SK-N-MC (cell line): ENCODE data around the gene GOLGA6D.
"Not testable (repeated sequence)": the region's sequence is repeated elsewhere in the genome, so short reads cannot be mapped to it uniquely, and the experiment has no call there.

ENCODE experiments used
- DNase-seq: peaks from one replicate; pipeline ENCODE4 v3.0.0-alpha.2; 2011; ENCODE audit warnings: low read depth, low spot score
- H3K27ac ChIP-seq: fragments of 200-600 bp; sonication (generic); 2 replicates; pipeline ENCODE4 v1.5.1; 2016; ENCODE audit warnings: mixed run types
- H3K36me3 ChIP-seq: fragments of 200-600 bp; sonication (generic); 2 replicates; pipeline ENCODE4 v1.6.1; 2017; ENCODE audit warnings: antibody characterized with exemption, low read length, mixed read lengths; ENCODE audit not compliant: insufficient read depth
- H3K4me3 ChIP-seq: fragments of 200-600 bp; sonication (generic); 2 replicates; pipeline ENCODE4 v1.5.1; 2016
- H3K9ac ChIP-seq: fragments of 200-600 bp; sonication (generic); 2 replicates; pipeline ENCODE4 v1.8.0; 2017; ENCODE audit warnings: mixed run types, mixed read lengths; ENCODE audit not compliant: insufficient read length
- H3K9me3 ChIP-seq: fragments of 200-600 bp; sonication (generic); 2 replicates; pipeline ENCODE4 v1.6.1; 2017; ENCODE audit warnings: low read depth, mild to moderate bottlenecking, antibody characterized with exemption, low read length, moderate library complexity, mixed read lengths
- EZH2 ChIP-seq: fragments of 200-600 bp; sonication (generic); IDR thresholded peaks from one replicate; pipeline ENCODE4 v1.6.1; 2017; ENCODE audit warnings: antibody characterized with exemption
- FOXP2 ChIP-seq: optimal IDR thresholded peaks from 2 replicates; pipeline ENCODE3; 2011; ENCODE audit warnings: mild to moderate bottlenecking, moderate library complexity; ENCODE audit not compliant: insufficient read depth; ENCODE audit errors: extremely low read length, control extremely low read depth
- POLR2AphosphoS5 ChIP-seq: IDR thresholded peaks from 2 replicates; pipeline ENCODE4 v1.6.1; 2012; ENCODE audit warnings: mild to moderate bottlenecking, low read depth, low read length, borderline replicate concordance

Gene GOLGA6D

GRCh38 chr15:75299311-75299688, 16.7 kb downstream of the GOLGA6D start:
- H3K9ac ChIP-seq, H3K4me3 ChIP-seq, H3K9me3 ChIP-seq, DNase-seq, H3K27ac ChIP-seq, H3K36me3 ChIP-seq: not testable (repeated sequence)

DNA sequence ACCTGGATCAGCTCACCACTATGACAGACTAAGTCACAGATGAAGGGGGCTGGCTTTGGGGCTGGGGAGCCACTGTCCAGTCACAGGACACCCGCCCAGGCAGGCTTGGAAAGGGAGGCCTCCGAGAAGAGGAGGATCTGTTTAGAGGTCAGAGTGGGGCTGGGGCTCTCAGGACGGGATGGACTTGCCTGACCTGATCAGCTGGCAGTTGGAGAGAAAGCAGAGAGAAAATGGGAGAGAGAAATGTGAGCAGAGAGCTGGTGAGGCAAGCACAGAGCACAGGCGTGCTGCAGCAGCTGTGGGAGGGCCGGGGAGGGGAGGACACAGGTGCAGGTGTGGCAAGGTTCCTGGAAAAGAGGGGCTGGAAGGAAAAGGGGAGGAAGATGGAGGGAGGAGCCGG, 17.4 kb downstream of the GOLGA6D start:
- not testable (repeated sequence) for H3K27ac ChIP-seq, DNase-seq, H3K4me3 ChIP-seq, H3K9me3 ChIP-seq, H3K9ac ChIP-seq, H3K36me3 ChIP-seq

DNA sequence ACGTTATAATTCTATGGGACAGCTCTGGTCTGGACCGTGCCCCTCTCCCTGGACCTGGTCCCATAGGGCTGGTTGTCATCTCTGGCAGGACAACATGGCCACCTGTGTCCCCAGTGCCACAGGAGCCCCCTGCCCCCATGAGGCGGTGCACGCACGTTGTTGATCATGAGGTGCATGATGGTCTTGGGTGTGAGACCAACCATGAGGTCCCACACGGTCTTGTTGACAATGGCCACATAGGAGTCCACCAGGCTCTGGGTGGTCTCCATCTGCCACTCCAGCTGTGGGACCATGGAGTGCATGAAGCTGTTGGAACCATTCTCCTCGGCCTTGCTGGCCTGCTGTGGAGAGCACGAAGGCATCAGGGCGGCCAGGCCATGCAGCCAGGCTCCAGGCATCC, 19.7 kb downstream of the GOLGA6D start:
- DNase-seq, result no peak
- TF ChIP-seq FOXP2 (no peak), EZH2 (no peak), POLR2AphosphoS5 (no peak)
- Histone ChIP-seq H3K4me3 (no peak overlapping the region), H3K9ac (no peak overlapping the region), H3K36me3 (no peaks in the 10 kb centered on the region), H3K27ac (no peak overlapping the region), H3K9me3 (no peaks in the 10 kb centered on the region)

- not testable (repeated sequence) for H3K27ac ChIP-seq, H3K36me3 ChIP-seq, H3K4me3 ChIP-seq, H3K9me3 ChIP-seq, H3K9ac ChIP-seq, DNase-seq
Observed at GRCh38 chr15:75302753-75303152, 20.1 kb downstream of the GOLGA6D start.

DNA sequence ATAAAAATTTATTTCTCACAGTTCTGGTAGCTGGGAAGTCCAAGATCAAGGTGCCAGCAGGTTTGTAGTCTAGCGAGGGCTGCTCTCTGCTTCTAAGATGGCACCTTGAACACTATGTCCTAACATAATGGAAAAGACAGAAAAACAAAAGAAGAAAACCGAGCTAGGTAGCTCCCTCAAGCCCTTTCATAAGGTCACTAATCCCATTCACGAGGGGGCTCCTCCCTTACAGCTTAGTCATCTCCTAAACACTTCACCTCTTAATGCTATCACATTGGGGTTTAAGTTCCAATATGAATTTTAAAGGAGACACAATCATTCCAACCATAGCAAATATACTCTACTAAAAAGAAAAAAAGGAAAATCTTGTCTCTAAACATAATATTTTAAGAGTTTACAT, 23.6 kb downstream of the GOLGA6D start:
- Histone ChIP-seq H3K9me3 (no peaks in the 10 kb centered on the region), H3K9ac (no peak overlapping the region), H3K27ac (no peak overlapping the region), H3K36me3 (no peaks in the 10 kb centered on the region), H3K4me3 (no peak overlapping the region)
- TF ChIP-seq EZH2, result no peak
- no peak for TF ChIP-seq POLR2AphosphoS5
- no peak for TF ChIP-seq FOXP2
- DNase-seq, result no peak

DNA sequence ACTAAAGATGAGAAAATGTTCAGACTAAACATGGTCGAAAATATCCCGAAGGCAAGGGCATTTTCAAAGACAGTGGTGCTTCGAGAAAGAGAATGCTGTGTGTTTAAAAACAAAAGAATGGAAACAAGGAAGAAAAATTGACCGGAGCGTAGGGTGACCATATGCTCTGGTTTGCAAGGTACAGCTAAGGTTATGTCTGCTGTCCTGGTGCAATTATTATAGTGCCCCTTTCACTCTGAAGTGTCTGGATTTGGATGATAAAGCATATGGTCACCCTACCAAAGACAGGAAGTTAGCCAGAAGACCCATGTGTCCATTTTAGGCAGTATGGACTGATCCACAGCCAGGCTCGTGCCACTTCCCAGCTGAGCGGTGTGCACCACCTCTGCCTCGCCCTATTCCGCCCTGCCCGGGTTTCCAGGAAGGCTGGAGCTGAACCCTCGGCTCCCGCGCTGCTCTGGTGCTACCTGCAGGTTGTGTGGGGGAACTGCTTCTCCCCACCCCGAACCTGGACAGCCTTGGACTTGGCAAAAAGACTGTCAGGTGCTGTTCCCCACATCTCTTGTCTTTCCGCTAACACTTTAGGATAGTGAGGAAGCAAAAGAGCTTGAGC, 25.2 kb downstream of the GOLGA6D start:
- H3K9ac ChIP-seq, result no peak overlapping the region
- H3K27ac ChIP-seq, result no peak overlapping the region
- no peak for TF ChIP-seq EZH2
- no peak for TF ChIP-seq FOXP2
- no peak for TF ChIP-seq POLR2AphosphoS5
- H3K4me3 ChIP-seq, result no peak overlapping the region
- peak; percentile 5 for DNase-seq
- H3K36me3 ChIP-seq, result no peaks in the 10 kb centered on the region
- no peaks in the 10 kb centered on the region for H3K9me3 ChIP-seq

GRCh38 chr15:75309711-75310110, 27.1 kb downstream of the GOLGA6D start:
- Histone ChIP-seq H3K9me3 (no peaks in the 10 kb centered on the region), H3K36me3 (no peaks in the 10 kb centered on the region), H3K9ac (no peak overlapping the region), H3K4me3 (no peak overlapping the region), H3K27ac (no peak overlapping the region)
- DNase-seq, result no peak
- TF ChIP-seq EZH2, result no peak
- TF ChIP-seq POLR2AphosphoS5, result no peak
- TF ChIP-seq FOXP2, result no peak

DNA sequence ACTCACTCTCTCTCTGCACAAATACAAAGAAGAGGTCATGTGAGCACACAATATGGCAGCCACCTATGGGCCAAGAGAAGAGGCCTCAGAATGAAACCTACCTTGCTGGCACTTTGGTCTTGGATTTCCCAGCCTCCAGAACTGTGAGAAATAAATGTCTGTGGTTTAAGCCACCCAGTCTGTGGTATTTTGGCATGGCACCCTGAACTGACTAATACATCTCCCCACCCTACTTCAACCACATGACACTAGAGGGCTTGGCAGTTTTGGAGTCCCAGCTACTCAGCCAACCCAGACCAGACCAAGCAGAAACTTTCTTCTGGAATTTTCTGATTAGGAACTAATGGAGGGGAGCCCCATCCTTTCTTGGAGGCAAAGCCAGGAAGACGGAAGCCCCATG, 29.9 kb downstream of the GOLGA6D start:
- H3K36me3 ChIP-seq, H3K27ac ChIP-seq, DNase-seq, H3K4me3 ChIP-seq, H3K9me3 ChIP-seq, H3K9ac ChIP-seq: not testable (repeated sequence)

- TF ChIP-seq EZH2 (no peak), FOXP2 (no peak), POLR2AphosphoS5 (no peak)
- Histone ChIP-seq H3K4me3 (no peak overlapping the region), H3K27ac (no peak overlapping the region), H3K36me3 (no peaks in the 10 kb centered on the region), H3K9ac (no peak overlapping the region), H3K9me3 (no peaks in the 10 kb centered on the region)
- no peak for DNase-seq
Observed at GRCh38 chr15:75313116-75313845, 30.6 kb downstream of the GOLGA6D start.
